ENCODE measurements around the gene CAV2.

GRCh38 chr7:116557901-116558300 is 58.4 kb downstream of the CAV2 start:
- no peak for TF ChIP-seq CTCF (IDR thresholded peaks at IDR 0.05)
- TF ChIP-seq POLR2AphosphoS5 (IDR thresholded peaks at IDR 0.05): no peak
